ENCODE data around the gene FBXW11.
A peak's percentile ranks its signal among the peaks of the same experiment; 100 is the strongest.
"Not testable (repeated sequence)": the region's sequence is repeated elsewhere in the genome, so short reads cannot be mapped to it uniquely, and the experiment has no call there.

The FBXW11 gene

GRCh38 chr5:171951218-171951617 lies 55.2 kb downstream of the FBXW11 start:
- no peak for DNase-seq

DNA sequence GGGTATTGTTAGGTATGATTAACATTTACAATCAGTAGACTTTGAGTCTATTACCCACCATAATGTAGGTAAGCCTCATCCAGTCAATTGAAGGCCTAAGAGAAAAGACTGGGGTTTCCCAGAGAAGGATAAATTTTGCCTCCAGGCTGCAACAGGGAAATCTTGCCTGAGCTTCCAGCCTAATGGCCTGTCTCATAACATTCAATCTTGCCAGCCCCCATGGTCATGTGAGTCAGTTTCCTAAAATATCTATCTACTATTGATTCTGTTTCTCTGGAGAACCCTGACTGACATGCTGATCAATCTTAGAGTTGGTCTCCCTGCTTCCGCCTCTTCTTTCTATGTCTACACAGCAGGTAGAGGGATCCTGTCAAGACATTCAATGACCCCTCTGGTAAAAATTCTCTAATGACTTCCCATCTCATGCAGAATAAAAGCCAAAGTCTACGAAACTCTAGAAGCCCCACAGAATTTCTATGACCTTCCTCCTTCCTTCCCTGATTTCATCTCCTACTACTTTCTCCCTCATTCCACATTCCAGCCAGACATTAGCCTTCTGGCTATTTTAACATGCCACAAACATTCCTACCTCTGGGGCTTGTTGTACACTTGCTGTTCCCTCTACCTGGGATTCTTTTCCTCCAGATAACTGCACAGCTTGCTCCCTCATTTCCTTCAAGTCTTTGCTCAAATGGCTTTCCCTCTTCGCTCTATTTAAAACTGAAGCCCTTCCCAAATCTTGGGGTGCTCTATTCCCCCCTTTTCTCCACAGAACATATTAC lies 60.2 kb downstream of the FBXW11 start:
- no peak for DNase-seq

GRCh38 chr5:171945476-171945875 lies 61.0 kb downstream of the FBXW11 start:
- no peak for DNase-seq

DNA sequence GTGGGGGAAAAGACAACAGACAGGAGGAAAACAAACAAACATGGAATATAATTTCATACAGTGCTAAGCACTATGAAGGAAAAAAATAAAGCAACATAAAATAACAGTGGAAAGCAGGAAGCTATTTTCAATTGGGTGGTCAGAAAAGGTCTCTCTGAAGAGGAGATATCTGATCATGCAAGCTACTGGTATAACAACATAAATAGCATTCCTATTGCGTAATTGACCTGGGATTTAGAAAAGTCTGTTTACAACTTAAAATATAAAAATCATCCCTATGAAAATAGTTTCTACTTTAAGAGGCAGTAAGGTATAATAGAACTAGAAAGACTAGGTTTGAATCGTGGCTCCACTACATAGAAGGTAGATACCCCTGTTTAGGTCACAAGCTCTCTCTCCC lies 61.4 kb downstream of the FBXW11 start:
- no peak for DNase-seq

DNA sequence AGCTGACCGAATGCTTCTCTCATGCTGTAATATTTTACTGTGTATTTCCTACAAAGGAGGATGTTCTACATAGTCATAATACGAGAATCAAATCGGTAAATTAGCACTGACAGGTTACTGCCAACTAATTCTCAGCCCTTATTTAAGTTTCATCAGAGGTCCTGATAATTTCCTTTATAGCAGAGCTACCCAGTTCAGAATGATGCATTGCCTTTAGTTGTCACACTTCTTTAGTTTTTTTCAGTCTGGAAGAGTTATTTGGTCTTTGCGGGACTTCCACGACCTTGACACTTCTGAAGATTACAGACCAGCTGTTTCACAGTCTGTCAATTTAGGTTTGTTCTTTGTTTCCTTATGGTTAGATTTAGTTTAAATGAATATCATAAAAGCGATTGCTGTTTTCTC lies 64.3 kb downstream of the FBXW11 start:
- not testable (repeated sequence) for DNase-seq

- not testable (repeated sequence) for DNase-seq
Measured at GRCh38 chr5:171941675-171942074, 64.8 kb downstream of the FBXW11 start.

GRCh38 chr5:171941275-171941674 lies 65.2 kb downstream of the FBXW11 start:
- DNase-seq = not testable (repeated sequence)

DNA sequence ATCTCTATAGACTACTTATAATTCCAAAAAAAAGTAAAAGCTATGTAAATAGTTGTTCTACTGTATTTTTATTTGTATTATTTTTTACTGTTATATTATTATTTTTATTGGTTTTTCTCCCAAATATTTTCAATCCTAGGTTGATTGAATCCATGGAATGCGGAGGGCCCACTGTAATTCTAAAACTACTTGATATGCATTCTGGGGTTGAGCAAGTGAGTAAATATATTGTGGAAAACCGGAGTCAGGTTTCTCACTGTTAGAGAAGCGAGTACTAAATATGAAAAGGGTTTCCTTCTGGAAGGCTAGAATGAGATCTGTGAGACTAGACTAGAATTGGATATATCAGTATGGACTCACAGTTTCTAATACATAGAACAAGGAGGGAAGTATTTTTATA lies 66.5 kb downstream of the FBXW11 start:
- DNase-seq = no peak

GRCh38 chr5:171938358-171938757 lies 68.1 kb downstream of the FBXW11 start:
- DNase-seq = no peak

- DNase-seq = no peak
Measured at GRCh38 chr5:171937351-171937750, 69.1 kb downstream of the FBXW11 start.

DNA sequence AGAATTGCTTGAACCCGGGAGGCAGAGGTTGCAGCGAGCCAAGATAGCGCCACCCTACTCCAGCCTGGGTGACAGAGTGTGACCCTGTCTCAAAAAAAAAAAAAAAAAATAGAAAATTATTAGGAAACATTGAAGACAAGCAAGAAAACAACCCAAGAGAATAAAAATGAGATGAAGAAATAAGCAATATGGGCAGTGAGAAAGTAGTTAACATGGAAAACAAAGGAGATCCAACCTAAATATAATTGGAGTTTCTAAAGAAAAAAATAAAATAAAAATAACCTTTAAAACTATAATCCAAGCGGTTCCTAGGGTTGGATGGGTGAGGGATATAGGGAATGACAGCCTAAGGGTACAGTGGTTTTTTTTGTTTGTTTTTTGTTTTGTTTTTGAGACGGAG lies 71.9 kb downstream of the FBXW11 start:
- no peak for DNase-seq

- no peak for DNase-seq
Measured at GRCh38 chr5:171931163-171931562, 75.3 kb downstream of the FBXW11 start.

DNA sequence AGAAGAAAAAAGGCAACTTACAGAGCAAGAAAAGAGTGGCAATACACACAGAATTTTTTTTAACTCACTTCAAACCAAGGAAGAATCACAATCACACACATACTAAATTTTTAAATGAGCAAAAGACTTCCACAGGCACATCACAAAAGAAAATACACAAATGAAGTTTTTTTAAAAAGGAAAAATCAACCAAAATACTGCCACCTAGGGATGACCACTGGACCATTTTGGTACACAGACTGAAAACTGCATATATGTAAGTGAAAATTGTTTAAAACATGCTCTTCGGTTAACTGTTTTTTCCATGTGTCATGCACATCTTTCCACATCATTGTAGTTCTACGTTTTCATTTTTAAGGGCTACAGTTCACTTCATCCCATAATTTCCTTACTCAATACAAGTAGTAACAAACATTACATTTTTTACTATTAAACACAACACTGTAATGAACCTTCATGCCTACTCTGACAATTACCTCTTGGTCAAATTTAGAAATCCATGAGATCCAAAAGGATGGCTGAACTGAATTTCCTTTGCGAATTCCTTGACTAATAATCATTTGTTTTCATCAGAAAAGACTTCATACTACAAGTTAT lies 79.0 kb downstream of the FBXW11 start:
- DNase-seq = peak in 1 of 2 experiments; percentile 15

DNA sequence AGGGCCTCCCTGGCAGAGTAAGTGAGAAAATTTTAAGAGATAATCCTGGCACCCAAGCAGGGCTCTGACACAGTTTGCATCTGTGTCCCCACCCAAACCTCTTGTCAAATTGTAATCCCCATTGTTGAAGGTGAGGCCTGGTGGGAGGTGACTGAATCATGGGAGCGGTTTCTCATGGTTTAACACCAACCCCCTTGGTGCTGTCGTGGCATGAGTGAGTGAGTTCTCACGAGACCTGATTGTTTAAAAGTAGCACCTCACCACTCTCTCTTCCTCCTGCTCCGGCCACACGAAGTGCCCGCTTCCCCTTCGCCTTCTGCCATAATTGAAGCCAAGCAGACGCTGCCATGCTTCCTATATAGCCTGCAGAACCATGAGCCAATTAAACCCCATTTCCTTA lies 80.1 kb downstream of the FBXW11 start:
- DNase-seq = no peak

GRCh38 chr5:171924493-171925122 lies 81.8 kb downstream of the FBXW11 start:
- no peak for DNase-seq

DNA sequence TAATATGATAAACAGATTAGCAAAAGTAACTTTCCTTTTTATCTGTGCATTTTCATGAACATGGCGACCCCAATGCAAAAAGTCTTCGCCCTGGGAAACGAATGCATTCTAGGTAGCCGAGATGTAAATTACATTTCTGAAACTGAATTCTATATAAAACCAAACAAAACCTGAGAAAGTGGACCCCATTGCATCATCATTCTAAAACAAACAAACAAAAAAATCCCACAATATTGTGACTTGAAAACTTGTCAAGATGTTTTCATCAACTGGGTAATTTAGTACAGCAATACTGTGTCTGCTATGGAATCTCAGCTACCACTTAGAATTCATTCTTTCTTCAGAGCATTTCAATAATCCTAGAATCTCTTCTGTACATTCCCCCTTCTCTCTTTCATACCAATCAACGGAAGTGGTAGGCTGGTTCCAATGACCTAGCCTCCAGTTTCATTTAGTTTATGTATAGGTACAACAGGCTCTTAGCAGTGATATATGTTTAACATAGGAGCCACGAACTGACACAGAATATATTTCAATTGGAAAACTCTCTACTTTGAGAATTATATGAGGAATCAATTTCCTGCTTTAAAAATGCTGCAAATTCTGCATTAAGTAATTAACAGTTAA lies 85.6 kb downstream of the FBXW11 start:
- no peak for DNase-seq

DNA sequence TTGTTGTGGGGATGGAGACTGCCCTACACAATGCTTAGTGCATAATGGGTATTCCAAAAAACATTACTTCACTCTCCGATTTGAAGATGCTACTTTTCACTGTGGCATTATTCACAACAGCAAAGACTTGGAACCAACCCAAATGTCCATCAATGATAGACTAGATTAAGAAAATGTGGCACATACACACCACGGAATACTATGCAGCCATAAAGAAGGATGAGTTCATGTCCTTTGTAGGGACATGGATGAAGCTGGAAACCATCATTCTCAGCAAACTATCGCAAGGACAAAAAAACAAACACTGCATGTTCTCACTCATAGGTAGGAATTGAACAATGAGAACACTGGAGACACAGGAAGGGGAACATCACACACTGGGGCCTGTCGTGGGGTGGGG lies 90.7 kb downstream of the FBXW11 start:
- not testable (repeated sequence) for DNase-seq

DNA sequence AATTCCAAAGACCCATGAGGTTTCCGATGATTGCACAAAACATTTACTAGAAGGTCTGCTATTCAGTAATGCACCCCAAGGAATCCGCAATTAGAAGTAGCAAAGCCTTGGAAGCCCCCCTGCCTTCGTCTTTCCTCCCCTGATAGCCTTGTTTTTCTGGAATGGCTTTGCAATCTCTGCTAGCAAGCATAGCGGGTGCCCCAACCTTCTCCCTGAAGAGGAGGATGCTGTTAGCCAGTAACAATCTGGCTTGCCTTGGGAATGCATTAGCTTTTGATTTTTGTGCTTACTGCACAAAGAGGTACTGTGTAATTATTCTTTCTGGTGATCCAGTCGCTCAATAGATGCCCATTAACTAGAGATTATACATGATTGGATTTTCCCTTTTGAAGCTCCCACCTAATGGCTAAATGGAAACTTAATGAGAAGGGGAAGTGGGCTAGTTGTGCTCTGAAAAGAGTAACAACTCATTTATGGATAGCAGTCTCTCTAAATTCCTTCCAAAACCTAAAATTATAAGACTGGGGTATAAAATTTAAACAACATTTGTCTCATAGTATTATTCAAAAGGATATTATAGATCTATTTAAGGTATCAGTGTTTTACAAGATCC lies 91.6 kb downstream of the FBXW11 start:
- no peak for DNase-seq

- DNase-seq = no peak
Measured at GRCh38 chr5:171913987-171914273, 92.5 kb downstream of the FBXW11 start.

- no peak for DNase-seq
Measured at GRCh38 chr5:171911152-171911551, 95.3 kb downstream of the FBXW11 start.

DNA sequence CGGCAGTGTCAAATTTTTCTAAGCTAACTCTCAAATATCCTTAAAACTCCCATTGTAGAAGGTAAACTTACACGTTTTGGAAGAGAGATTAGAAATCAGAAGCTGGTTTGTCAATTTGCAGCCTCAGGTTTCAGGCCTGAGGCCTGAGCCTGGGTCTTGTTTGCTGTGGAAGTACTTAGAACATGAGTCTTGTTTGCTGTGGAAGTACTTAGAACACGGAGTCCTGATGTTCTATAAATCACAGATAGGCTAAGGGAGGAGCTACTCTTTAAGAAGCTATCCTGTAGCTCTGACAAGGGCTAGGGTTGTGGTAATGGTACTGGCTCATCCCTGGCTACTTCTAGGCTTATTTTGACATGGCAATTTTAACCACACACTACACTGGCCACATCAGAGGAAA lies 97.8 kb downstream of the FBXW11 start:
- DNase-seq = no peak

GRCh38 chr5:171907725-171908343 lies 98.6 kb downstream of the FBXW11 start:
- DNase-seq = peak; percentile 65 to 68

All from AML-193 (cell line).